ENCODE measurements around the gene TMPRSS4.

- TF ChIP-seq CTCF (IDR thresholded peaks at IDR 0.05) (no peak), POLR2A (IDR thresholded peaks at IDR 0.05) (no peak)
Observed at GRCh38 chr11:118126082-118126838, 49.4 kb downstream of the TMPRSS4 start.

All from esophagus squamous epithelium (tissue), 4 donors.